Neural progenitor cell (in vitro differentiated cells): ENCODE data around the gene IL3RA. TPM values are rescaled to one million over a fixed set of nuclear protein-coding genes. Genes with fewer than 3 reads are reported as not detected.
"Not testable (repeated sequence)": the region's sequence is repeated elsewhere in the genome, so short reads cannot be mapped to it uniquely, and the experiment has no call there.

ENCODE experiments used
- DNase-seq: peaks from one replicate; pipeline ENCODE4 v3.0.0-alpha.2; 2016; ENCODE audit warnings: low spot score
- H2AFZ ChIP-seq: fragments of 200-600 bp; sonication (generic); replicated peaks from 2 replicates; pipeline ENCODE4 v1.6.1; 2016; ENCODE audit warnings: antibody characterized with exemption
- H3F3A ChIP-seq: fragments of 200-600 bp; sonication (generic); 2 replicates; pipeline ENCODE4 v1.6.1; 2016; ENCODE audit warnings: antibody characterized with exemption, low read depth
- H3K27ac ChIP-seq: fragments of 200-600 bp; sonication (generic); 2 replicates; pipeline ENCODE4 v1.5.1; 2016; ENCODE audit warnings: mild to moderate bottlenecking
- H3K27me3 ChIP-seq: fragments of 200-600 bp; sonication (generic); 2 replicates; pipeline ENCODE4 v1.6.1; 2016; ENCODE audit warnings: mild to moderate bottlenecking, moderate library complexity
- H3K36me3 ChIP-seq: fragments of 200-600 bp; sonication (generic); 2 replicates; pipeline ENCODE4 v1.5.1; 2016
- H3K4me1 ChIP-seq: fragments of 200-600 bp; sonication (generic); 2 replicates; pipeline ENCODE4 v1.6.1; 2016; ENCODE audit warnings: mixed run types
- H3K4me2 ChIP-seq: fragments of 200-600 bp; sonication (generic); 2 replicates; pipeline ENCODE4 v1.6.1; 2016
- H3K4me3 ChIP-seq: fragments of 200-600 bp; sonication (generic); 2 replicates; pipeline ENCODE4 v1.5.1; 2016
- H3K79me2 ChIP-seq: fragments of 200-600 bp; sonication (generic); 2 replicates; pipeline ENCODE4 v1.6.1; 2016; ENCODE audit warnings: low read depth
- H3K9ac ChIP-seq: fragments of 200-600 bp; sonication (generic); 2 replicates; pipeline ENCODE4 v1.6.1; 2016
- H3K9me3 ChIP-seq: fragments of 200-600 bp; sonication (generic); 2 replicates; pipeline ENCODE4 v1.5.1; 2016; ENCODE audit warnings: low read depth
- H4K20me1 ChIP-seq: fragments of 200-600 bp; sonication (generic); 2 replicates; pipeline ENCODE4 v1.6.1; 2016; ENCODE audit warnings: low read depth
- H3K27ac Mint-ChIP-seq: 3 replicates; pipeline ENCODE4 v1.8.0; 2021; ENCODE audit warnings: mixed read lengths
- H3K27me3 Mint-ChIP-seq: 2 replicates; pipeline ENCODE4 v1.8.0; 2022; ENCODE audit warnings: low read depth, mild to moderate bottlenecking, inconsistent platforms, moderate library complexity, mixed read lengths; ENCODE audit not compliant: insufficient read depth
- H3K36me3 Mint-ChIP-seq: 3 replicates; pipeline ENCODE4 v1.8.0; 2021; ENCODE audit warnings: mixed read lengths
- H3K4me1 Mint-ChIP-seq: 3 replicates; pipeline ENCODE4 v1.8.0; 2021; ENCODE audit warnings: mixed read lengths
- H3K4me3 Mint-ChIP-seq: 3 replicates; pipeline ENCODE4 v1.8.0; 2021; ENCODE audit warnings: mild to moderate bottlenecking, moderate library complexity, mixed read lengths
- H3K9me3 Mint-ChIP-seq: 3 replicates; pipeline ENCODE4 v1.8.0; 2020; ENCODE audit warnings: mixed read lengths
- EZH2 ChIP-seq: fragments of 200-600 bp; sonication (generic); IDR thresholded peaks from 2 replicates; pipeline ENCODE4 v1.6.1; 2017; ENCODE audit warnings: antibody characterized with exemption, mild to moderate bottlenecking, moderate library complexity
- EZH2phosphoT487 ChIP-seq: fragments of 200-600 bp; sonication (generic); IDR thresholded peaks from 2 replicates; pipeline ENCODE4 v1.6.1; 2017; ENCODE audit warnings: antibody characterized with exemption
- total RNA-seq: library from RNA; depleted of rRNA; stranded (reverse); fragments of >200 nt; gene quantifications from 2 replicates; pipeline ENCODE4 v1.2.3, GENCODE V29; 2015; ENCODE audit warnings: low replicate concordance
- TF ChIP-seq, protein P1 (sequence below): fragments of 200-600 bp; sonication (generic); IDR thresholded peaks from 2 replicates; pipeline ENCODE4 v1.5.1; 2017; ENCODE audit warnings: antibody characterized with exemption, mild to moderate bottlenecking

IL3RA gene
- total RNA-seq, 1 donor from 2014 or later = not detected

DNA sequence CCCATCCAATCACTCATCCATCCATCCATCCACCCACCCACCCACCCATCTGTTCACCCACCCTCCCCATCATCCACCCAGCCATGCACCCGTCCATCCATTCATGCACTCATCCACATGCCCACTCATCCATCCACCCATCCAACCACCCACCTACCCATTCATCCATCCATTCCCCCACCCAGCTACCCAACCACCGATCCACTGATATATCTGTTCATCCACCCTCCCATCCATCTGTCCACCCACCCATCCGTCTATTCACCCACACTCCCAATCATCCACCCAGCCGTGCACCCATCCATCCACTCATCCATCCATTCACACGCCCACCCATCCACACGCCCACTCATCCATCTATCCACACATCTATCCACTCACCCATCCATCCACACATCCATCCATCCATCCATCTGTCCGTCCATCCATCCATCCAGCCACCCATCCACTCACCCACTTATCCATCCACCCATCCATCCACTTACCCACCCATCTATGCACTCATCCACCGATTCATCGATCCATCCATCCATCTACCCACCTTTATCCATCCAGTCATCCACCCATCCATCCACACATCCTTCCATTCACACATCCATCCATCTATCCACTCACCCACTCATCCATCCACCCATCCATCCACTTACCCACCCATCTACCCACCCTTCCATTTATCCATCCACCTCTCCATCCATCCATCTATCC is 87.7 kb downstream of the IL3RA start:
- H3K4me1 ChIP-seq = peaks cover 4% of the 10 kb centered on the region
- DNase-seq = no peak
- TF ChIP-seq, protein P1, sequence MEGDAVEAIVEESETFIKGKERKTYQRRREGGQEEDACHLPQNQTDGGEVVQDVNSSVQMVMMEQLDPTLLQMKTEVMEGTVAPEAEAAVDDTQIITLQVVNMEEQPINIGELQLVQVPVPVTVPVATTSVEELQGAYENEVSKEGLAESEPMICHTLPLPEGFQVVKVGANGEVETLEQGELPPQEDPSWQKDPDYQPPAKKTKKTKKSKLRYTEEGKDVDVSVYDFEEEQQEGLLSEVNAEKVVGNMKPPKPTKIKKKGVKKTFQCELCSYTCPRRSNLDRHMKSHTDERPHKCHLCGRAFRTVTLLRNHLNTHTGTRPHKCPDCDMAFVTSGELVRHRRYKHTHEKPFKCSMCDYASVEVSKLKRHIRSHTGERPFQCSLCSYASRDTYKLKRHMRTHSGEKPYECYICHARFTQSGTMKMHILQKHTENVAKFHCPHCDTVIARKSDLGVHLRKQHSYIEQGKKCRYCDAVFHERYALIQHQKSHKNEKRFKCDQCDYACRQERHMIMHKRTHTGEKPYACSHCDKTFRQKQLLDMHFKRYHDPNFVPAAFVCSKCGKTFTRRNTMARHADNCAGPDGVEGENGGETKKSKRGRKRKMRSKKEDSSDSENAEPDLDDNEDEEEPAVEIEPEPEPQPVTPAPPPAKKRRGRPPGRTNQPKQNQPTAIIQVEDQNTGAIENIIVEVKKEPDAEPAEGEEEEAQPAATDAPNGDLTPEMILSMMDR = no peak
- TF ChIP-seq EZH2 = no peak
- no peak for TF ChIP-seq EZH2phosphoT487
- H3K4me3 Mint-ChIP-seq = no peak overlapping the region
- no peaks in the 10 kb centered on the region for H3K9me3 ChIP-seq
- peaks cover 35% of the 10 kb centered on the region for H3K9me3 Mint-ChIP-seq
- H3K4me1 Mint-ChIP-seq = no peaks in the 10 kb centered on the region
- H3K27ac Mint-ChIP-seq = no peak overlapping the region
- H3K9ac ChIP-seq = no peak overlapping the region
- peaks cover 57% of the 10 kb centered on the region for H3K36me3 Mint-ChIP-seq
- no peaks in the 10 kb centered on the region for H3K79me2 ChIP-seq
- peaks cover 8% of the 10 kb centered on the region for H3K27me3 Mint-ChIP-seq
- no peak overlapping the region for H3K27ac ChIP-seq
- H3K27me3 ChIP-seq = no peaks in the 10 kb centered on the region
- H3K4me2 ChIP-seq = no peak overlapping the region
- H2AFZ ChIP-seq = no peak overlapping the region
- no peak overlapping the region for H3K4me3 ChIP-seq
- peaks cover 5% of the 10 kb centered on the region for H3F3A ChIP-seq
- H4K20me1 ChIP-seq = no peaks in the 10 kb centered on the region
- peaks cover 18% of the 10 kb centered on the region for H3K36me3 ChIP-seq

DNA sequence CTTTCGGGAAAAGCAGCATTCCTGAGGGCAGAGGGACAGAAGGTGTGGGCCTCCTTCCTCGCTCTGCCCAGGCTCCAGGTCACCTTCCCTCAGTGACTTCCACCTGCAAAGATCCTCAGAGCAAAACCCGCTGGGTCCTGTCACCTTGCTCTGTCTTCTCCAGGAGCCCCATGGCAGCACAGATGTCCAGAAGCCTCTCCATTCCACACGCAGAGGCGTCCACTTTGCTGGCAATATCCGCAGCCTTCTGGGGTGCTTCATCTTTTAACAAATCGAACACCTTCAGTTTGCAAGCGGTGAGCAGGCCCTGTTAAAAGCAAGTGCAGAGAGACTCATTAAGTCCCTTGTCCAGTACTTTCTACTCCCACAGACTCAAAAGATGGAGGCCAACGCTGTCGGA is 88.8 kb downstream of the IL3RA start:
- no peak overlapping the region for H3K4me2 ChIP-seq
- Mint-ChIP-seq H3K36me3 (peaks cover 55% of the 10 kb centered on the region), H3K27ac (no peak overlapping the region), H3K4me3 (no peak overlapping the region), H3K27me3 (peaks cover 2% of the 10 kb centered on the region), H3K9me3 (peaks cover 35% of the 10 kb centered on the region), H3K4me1 (no peaks in the 10 kb centered on the region)
- H2AFZ ChIP-seq = no peak overlapping the region
- TF ChIP-seq EZH2 (no peak), EZH2phosphoT487 (no peak)
- peaks cover 18% of the 10 kb centered on the region for H3K36me3 ChIP-seq
- no peak overlapping the region for H3K9ac ChIP-seq
- H3K27me3 ChIP-seq = no peaks in the 10 kb centered on the region
- H3K27ac ChIP-seq = no peak overlapping the region
- no peaks in the 10 kb centered on the region for H3F3A ChIP-seq
- H3K4me3 ChIP-seq = no peak overlapping the region
- no peak for DNase-seq
- H3K4me1 ChIP-seq = no peaks in the 10 kb centered on the region
- H3K79me2 ChIP-seq = no peaks in the 10 kb centered on the region
- no peaks in the 10 kb centered on the region for H3K9me3 ChIP-seq
- no peaks in the 10 kb centered on the region for H4K20me1 ChIP-seq

DNA sequence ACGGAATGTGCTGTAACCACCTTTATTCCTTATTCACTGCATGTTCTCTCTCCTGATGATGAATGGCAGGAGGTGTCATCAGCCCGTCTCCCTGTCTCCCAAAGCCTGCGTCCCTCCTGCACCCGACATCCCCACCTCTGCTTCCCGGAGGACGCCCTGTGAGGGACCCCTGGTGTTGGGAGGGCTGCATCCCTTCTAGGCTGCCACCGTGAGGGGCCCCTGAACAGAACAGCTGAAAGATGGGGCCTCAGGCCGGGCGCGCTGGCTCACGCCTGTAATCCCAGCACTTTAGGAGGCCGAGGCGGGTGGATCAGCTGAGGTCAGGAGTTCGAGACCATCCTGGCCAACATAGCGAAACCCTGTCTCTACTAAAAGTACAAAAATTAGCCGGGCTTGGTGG is 89.7 kb downstream of the IL3RA start:
- not testable (repeated sequence) for H3K27ac Mint-ChIP-seq, H2AFZ ChIP-seq, H3K27me3 ChIP-seq, H3K79me2 ChIP-seq, H3K4me3 ChIP-seq, DNase-seq, H3F3A ChIP-seq, H3K27me3 Mint-ChIP-seq, H3K4me2 ChIP-seq, H3K4me1 Mint-ChIP-seq, H3K4me1 ChIP-seq, H3K9ac ChIP-seq, H4K20me1 ChIP-seq, H3K9me3 ChIP-seq, H3K4me3 Mint-ChIP-seq, H3K27ac ChIP-seq
- H3K36me3 Mint-ChIP-seq = peaks cover 53% of the 10 kb centered on the region
- H3K36me3 ChIP-seq = peaks cover 16% of the 10 kb centered on the region
- H3K9me3 Mint-ChIP-seq = peaks cover 35% of the 10 kb centered on the region

DNA sequence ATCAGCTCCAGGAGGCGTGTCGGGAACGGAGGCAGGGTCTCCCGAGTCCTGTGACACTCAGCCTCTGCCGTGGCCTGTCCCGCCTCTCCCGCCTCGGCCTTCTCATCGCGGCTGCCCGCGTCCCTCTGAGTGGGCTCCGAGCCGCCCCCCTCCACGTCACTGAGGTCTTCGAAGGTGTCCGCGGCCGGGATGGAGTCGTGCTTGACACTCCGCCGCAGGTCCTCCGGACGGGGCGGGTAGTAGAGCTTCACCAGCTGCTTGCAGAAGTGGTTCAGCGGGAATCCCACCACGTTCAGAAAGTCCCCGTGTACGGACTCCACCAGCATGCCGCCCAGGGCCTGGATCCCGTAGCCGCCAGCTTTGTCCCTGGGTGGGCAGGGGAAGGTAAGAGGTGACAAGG is 91.2 kb downstream of the IL3RA start:
- peaks cover 4% of the 10 kb centered on the region for H3K4me1 Mint-ChIP-seq
- peaks cover 7% of the 10 kb centered on the region for H3K27me3 Mint-ChIP-seq
- H3K79me2 ChIP-seq = no peaks in the 10 kb centered on the region
- no peaks in the 10 kb centered on the region for H3K9me3 ChIP-seq
- no peak for TF ChIP-seq EZH2phosphoT487
- no peak for TF ChIP-seq EZH2
- TF ChIP-seq, protein P1 = no peak
- peaks cover 42% of the 10 kb centered on the region for H3K36me3 Mint-ChIP-seq
- H3K9me3 Mint-ChIP-seq = peaks cover 23% of the 10 kb centered on the region
- H3K9ac ChIP-seq = no peak overlapping the region
- DNase-seq = no peak
- H3K36me3 ChIP-seq = peaks cover 5% of the 10 kb centered on the region
- H4K20me1 ChIP-seq = no peaks in the 10 kb centered on the region
- no peaks in the 10 kb centered on the region for H3K4me1 ChIP-seq
- peaks cover 12% of the 10 kb centered on the region for H3F3A ChIP-seq
- no peak overlapping the region for H3K4me2 ChIP-seq
- no peak overlapping the region for H3K27ac Mint-ChIP-seq
- no peaks in the 10 kb centered on the region for H3K27me3 ChIP-seq
- H2AFZ ChIP-seq = no peak overlapping the region
- no peak overlapping the region for H3K27ac ChIP-seq
- H3K4me3 ChIP-seq = no peak overlapping the region
- H3K4me3 Mint-ChIP-seq = no peak overlapping the region
